ENCODE data around the gene MTHFD1L. TPM values are rescaled to one million over a fixed set of nuclear protein-coding genes. Genes with fewer than 3 reads are reported as not detected.

MTHFD1L gene
- total and polyA plus RNA-seq, 9 of the 15 experiments (the other 6 are each of a cell fraction or from before 2014, with no cell fraction given), result 20.9 to 128 (median 61.0) TPM

DNA sequence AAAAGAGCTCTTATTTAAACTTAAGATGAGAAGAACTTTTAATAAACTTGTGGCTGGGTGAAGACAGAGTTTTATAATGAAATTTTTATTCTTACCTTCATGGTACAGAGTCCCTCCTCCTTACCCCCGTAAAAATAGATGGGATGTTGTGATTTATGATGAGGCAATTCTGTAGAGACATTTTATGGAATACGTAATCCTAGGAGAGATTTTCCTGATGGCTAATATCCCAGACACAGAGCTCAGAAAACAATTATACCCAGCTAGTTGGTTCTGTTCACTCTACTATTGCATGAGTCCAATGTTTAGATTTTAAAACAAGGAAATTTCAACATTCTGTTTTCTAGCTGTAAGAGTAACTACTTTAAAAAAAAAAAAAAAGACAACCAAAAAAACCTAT, 43.4 kb downstream of the MTHFD1L start:
- Histone ChIP-seq H3K9me3 (replicated peaks; ENCODE audit: control insufficient read depth, insufficient read depth, low read depth, low read length) (no peaks in the 10 kb centered on the region), H3K9me1 (ENCODE audit: control insufficient read depth, insufficient read depth, low read length) (no peaks in the 10 kb centered on the region), H3K4me2 (ENCODE audit: insufficient read depth, low read length) (no peak overlapping the region), H3K27ac (ENCODE audit: extremely low read depth, low read depth, low read length) (no peak overlapping the region), H3K79me2 (ENCODE audit: control insufficient read depth, insufficient read depth, low read length) (no peaks in the 10 kb centered on the region), H3K9ac (ENCODE audit: insufficient read depth in 1 of 2, low read depth in 2 of 2, low read length in 2 of 2) (no peak overlapping the region), H3K36me3 (ENCODE audit: control insufficient read depth, insufficient read depth, low read length) (peaks cover 69% of the 10 kb centered on the region), H4K20me1 (replicated peaks; ENCODE audit: control insufficient read depth, insufficient read depth, low read length) (no peaks in the 10 kb centered on the region), H2AFZ (ENCODE audit: low read depth, low read length) (no peak overlapping the region), H3K4me3 (no peak overlapping the region), H3K4me1 (replicated peaks in 1 of 2; ENCODE audit: control insufficient read depth in 2 of 2, insufficient read depth in 2 of 2, low read length in 2 of 2) (no peaks in the 10 kb centered on the region), H3K27me3 (ENCODE audit: control insufficient read depth in 2 of 2, insufficient read depth in 2 of 2, low read length in 2 of 2) (no peaks in the 10 kb centered on the region)
- TF ChIP-seq, protein P1, sequence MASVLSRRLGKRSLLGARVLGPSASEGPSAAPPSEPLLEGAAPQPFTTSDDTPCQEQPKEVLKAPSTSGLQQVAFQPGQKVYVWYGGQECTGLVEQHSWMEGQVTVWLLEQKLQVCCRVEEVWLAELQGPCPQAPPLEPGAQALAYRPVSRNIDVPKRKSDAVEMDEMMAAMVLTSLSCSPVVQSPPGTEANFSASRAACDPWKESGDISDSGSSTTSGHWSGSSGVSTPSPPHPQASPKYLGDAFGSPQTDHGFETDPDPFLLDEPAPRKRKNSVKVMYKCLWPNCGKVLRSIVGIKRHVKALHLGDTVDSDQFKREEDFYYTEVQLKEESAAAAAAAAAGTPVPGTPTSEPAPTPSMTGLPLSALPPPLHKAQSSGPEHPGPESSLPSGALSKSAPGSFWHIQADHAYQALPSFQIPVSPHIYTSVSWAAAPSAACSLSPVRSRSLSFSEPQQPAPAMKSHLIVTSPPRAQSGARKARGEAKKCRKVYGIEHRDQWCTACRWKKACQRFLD (CRISPR knock-in tag; IDR thresholded peaks at IDR 0.05), result no peak
- no peak for TF ChIP-seq DACH1 (IDR thresholded peaks at IDR 0.05; ENCODE audit: partially characterized antibody)
- TF ChIP-seq BRF2 (IDR thresholded peaks at IDR 0.05; ENCODE audit: borderline replicate concordance, insufficient read depth, insufficient read length), result no peak
- no peak for TF ChIP-seq RREB1 (CRISPR knock-in tag; IDR thresholded peaks at IDR 0.05)
- TF ChIP-seq NCOA6 (IDR thresholded peaks at IDR 0.05), result no peak
- TF ChIP-seq, protein P2, sequence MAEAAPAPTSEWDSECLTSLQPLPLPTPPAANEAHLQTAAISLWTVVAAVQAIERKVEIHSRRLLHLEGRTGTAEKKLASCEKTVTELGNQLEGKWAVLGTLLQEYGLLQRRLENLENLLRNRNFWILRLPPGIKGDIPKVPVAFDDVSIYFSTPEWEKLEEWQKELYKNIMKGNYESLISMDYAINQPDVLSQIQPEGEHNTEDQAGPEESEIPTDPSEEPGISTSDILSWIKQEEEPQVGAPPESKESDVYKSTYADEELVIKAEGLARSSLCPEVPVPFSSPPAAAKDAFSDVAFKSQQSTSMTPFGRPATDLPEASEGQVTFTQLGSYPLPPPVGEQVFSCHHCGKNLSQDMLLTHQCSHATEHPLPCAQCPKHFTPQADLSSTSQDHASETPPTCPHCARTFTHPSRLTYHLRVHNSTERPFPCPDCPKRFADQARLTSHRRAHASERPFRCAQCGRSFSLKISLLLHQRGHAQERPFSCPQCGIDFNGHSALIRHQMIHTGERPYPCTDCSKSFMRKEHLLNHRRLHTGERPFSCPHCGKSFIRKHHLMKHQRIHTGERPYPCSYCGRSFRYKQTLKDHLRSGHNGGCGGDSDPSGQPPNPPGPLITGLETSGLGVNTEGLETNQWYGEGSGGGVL (CRISPR knock-in tag; IDR thresholded peaks at IDR 0.05), result no peak
- TF ChIP-seq RHOXF2B (CRISPR knock-in tag; conservative IDR thresholded peaks at IDR 0.05), result no peak
- TF ChIP-seq, protein P3, sequence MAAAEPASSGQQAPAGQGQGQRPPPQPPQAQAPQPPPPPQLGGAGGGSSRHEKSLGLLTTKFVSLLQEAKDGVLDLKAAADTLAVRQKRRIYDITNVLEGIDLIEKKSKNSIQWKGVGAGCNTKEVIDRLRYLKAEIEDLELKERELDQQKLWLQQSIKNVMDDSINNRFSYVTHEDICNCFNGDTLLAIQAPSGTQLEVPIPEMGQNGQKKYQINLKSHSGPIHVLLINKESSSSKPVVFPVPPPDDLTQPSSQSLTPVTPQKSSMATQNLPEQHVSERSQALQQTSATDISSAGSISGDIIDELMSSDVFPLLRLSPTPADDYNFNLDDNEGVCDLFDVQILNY (CRISPR knock-in tag; IDR thresholded peaks at IDR 0.05), result no peak
- BruUV-seq (replicated peaks), result no TSS peak
- WGBS (ENCODE audit: insufficient coverage, low coverage, missing lambda C conversion rate), result 97% methylated on average over 2 of the region's 2 CpGs
- POLR2A ChIA-PET, result interaction anchor here (0.6 kb wide), 1 partner anchor 28 kb away, joined by 5 read pairs; no protein-coding TSS in a partner anchor
- in situ Hi-C loops (cut with MboI) (no loop called here), intact Hi-C loops (cut with micrococcal nuclease) (no loop called here)
- CTCF ChIA-PET (ENCODE audit: low intra/inter-chr PET ratio), result no interaction called here
- FAIRE-seq (no peak), ATAC-seq (no peak), DNase-seq (ENCODE audit: extremely low read depth in 1 of 4, low spot score in 3 of 4) (no peak)

Data from K562 (cell line).